Left ventricle myocardium inferior (tissue), 1 donor: ENCODE measurements around the gene UBA6. TPM values are rescaled to one million over a fixed set of nuclear protein-coding genes. Genes with fewer than 3 reads are reported as not detected.

Experiments used
- DNase-seq: peaks from one replicate; pipeline ENCODE4 v3.0.0-alpha.2; 2020
- H3K27ac ChIP-seq: fragments of 200-600 bp; replicated peaks from 2 replicates; pipeline ENCODE4 v1.8.0; 2021
- H3K27me3 ChIP-seq: fragments of 200-600 bp; 2 replicates; pipeline ENCODE4 v1.8.0; 2021; ENCODE audit warnings: low read depth
- H3K36me3 ChIP-seq: fragments of 200-600 bp; 2 replicates; pipeline ENCODE4 v1.8.0; 2021
- H3K4me1 ChIP-seq: fragments of 200-600 bp; 2 replicates; pipeline ENCODE4 v1.8.0; 2021
- H3K4me3 ChIP-seq: fragments of 200-600 bp; 2 replicates; pipeline ENCODE4 v1.8.0; 2021; ENCODE audit warnings: mild to moderate bottlenecking, moderate library complexity
- H3K9me3 ChIP-seq: fragments of 200-600 bp; replicated peaks from 2 replicates; pipeline ENCODE4 v1.8.0; 2021
- CTCF ChIP-seq: fragments of 200-600 bp; IDR thresholded peaks from 2 replicates; pipeline ENCODE4 v1.8.0; 2021; ENCODE audit warnings: antibody characterized with exemption, mild to moderate bottlenecking, borderline replicate concordance
- intact Hi-C: fragments of 100-400 bp; cut with micrococcal nuclease; formaldehyde crosslinking; loops from one replicate; pipeline ENCODE4 v1.11.0; 2022
- total RNA-seq: library from RNA; stranded (reverse); fragmentation: NEBNext Ultra II Directional; extraction: Animal tissue kit (Norgen Biotek cat#: 25700); gene quantifications from one replicate; pipeline ENCODE4 v1.2.1, GENCODE V29; 2021
- donor health status: DM: no; HTN: yes; CAD: no; lungs with severe emphysema.

UBA6 gene
- total RNA-seq, 1 donor from 2014 or later = 18.2 TPM

- H3K4me1 ChIP-seq = no peaks in the 10 kb centered on the region
- H3K4me3 ChIP-seq = no peak overlapping the region
- no peak overlapping the region for H3K27ac ChIP-seq
- no peak for DNase-seq
- no peak for TF ChIP-seq CTCF
- no peaks in the 10 kb centered on the region for H3K36me3 ChIP-seq
- H3K9me3 ChIP-seq = no peaks in the 10 kb centered on the region
- no peaks in the 10 kb centered on the region for H3K27me3 ChIP-seq
- intact Hi-C loops = no loop called here
Observed at GRCh38 chr4:67603310-67604028, 97.5 kb downstream of the UBA6 start.

GRCh38 chr4:67593741-67594175, 107.2 kb downstream of the UBA6 start:
- no peak for TF ChIP-seq CTCF
- intact Hi-C loops = no loop called here
- Histone ChIP-seq H3K4me3 (no peak overlapping the region), H3K9me3 (no peaks in the 10 kb centered on the region), H3K36me3 (no peaks in the 10 kb centered on the region), H3K4me1 (peaks cover 2% of the 10 kb centered on the region), H3K27me3 (no peaks in the 10 kb centered on the region), H3K27ac (peak overlapping the region; percentile 28)
- DNase-seq = no peak

- H3K36me3 ChIP-seq = no peaks in the 10 kb centered on the region
- no peak overlapping the region for H3K27ac ChIP-seq
- H3K9me3 ChIP-seq = no peaks in the 10 kb centered on the region
- no peak overlapping the region for H3K4me3 ChIP-seq
- intact Hi-C loops = no loop called here
- TF ChIP-seq CTCF = no peak
- no peaks in the 10 kb centered on the region for H3K4me1 ChIP-seq
- H3K27me3 ChIP-seq = no peaks in the 10 kb centered on the region
- DNase-seq = no peak
Observed at GRCh38 chr4:67587156-67587555, 113.8 kb downstream of the UBA6 start.

GRCh38 chr4:67584496-67584895, 116.5 kb downstream of the UBA6 start:
- no peak for DNase-seq
- intact Hi-C loops = no loop called here
- Histone ChIP-seq H3K36me3 (no peaks in the 10 kb centered on the region), H3K9me3 (no peaks in the 10 kb centered on the region), H3K27ac (no peak overlapping the region), H3K27me3 (no peaks in the 10 kb centered on the region), H3K4me3 (no peak overlapping the region), H3K4me1 (no peaks in the 10 kb centered on the region)
- TF ChIP-seq CTCF = no peak

GRCh38 chr4:67581913-67582312, 119.0 kb downstream of the UBA6 start:
- DNase-seq = no peak
- Histone ChIP-seq H3K9me3 (no peaks in the 10 kb centered on the region), H3K4me3 (no peak overlapping the region), H3K27ac (no peak overlapping the region), H3K36me3 (no peaks in the 10 kb centered on the region), H3K27me3 (no peaks in the 10 kb centered on the region), H3K4me1 (no peaks in the 10 kb centered on the region)
- intact Hi-C loops = no loop called here
- no peak for TF ChIP-seq CTCF
